Astrocyte (in vitro differentiated cells and primary cell): Measurements from ENCODE around the gene TOLLIP.

Experiments used
- CTCF ChIP-seq: IDR thresholded peaks from 2 replicates; pipeline ENCODE4 v1.5.1; 2011; ENCODE audit warnings: low read depth, mild to moderate bottlenecking, inconsistent platforms, low read length, moderate library complexity; ENCODE audit not compliant: insufficient read depth
- EZH2 ChIP-seq: IDR thresholded peaks from 2 replicates; pipeline ENCODE4 v1.6.1; 2012; ENCODE audit warnings: mild to moderate bottlenecking, low read length, inconsistent platforms; ENCODE audit not compliant: insufficient read depth

GRCh38 chr11:1303973-1304372 is 5.5 kb downstream of the TOLLIP start:
- no peak for TF ChIP-seq CTCF
- no peak for TF ChIP-seq EZH2
